K562 (cell line): ENCODE measurements around the gene MRRF. TPM values are rescaled to one million over a fixed set of nuclear protein-coding genes. Genes with fewer than 3 reads are reported as not detected.

Experiments used
- ATAC-seq: fragments of 200-7000 bp; cut with Tn5 transposase; 3 replicates; pipeline ENCODE4 v1.9.1; 2020; ENCODE audit warnings: moderate library complexity
- BruUV-seq: library from RNA; stranded (reverse); fragments of 400-500 nt; replicated peaks from 2 replicates; lab custom pipeline; 2021; lab: Mats Ljungman, UMichigan
- CTCF ChIA-PET: fragments of 300-600 bp; formaldehyde crosslinking; extraction: SDS; loops from one replicate; lab custom pipeline; 2021; ENCODE audit warnings: low intra/inter-chr PET ratio; lab: Yijun Ruan, JAX
- POLR2A ChIA-PET: fragments of 300-600, 350-650 bp; sonication (Branson Sonifier 250); formaldehyde crosslinking; extraction: SDS; loops from one replicate; lab custom pipeline; 2021; ENCODE audit warnings: antibody characterized with exemption, inconsistent platforms; lab: Yijun Ruan, JAX
- DNase-seq, 4 experiments: peaks; one replicate each; pipeline versions ENCODE4 v3.0.0 to v3.0.0-alpha.2; 2011 to 2018; ENCODE audit warnings: low spot score in 3 of 4, mixed read lengths in 3 of 4; ENCODE audit errors: extremely low read depth in 1 of 4
- FAIRE-seq: peaks from 2 replicates; lab custom pipeline; 2011; peaks lifted over from hg19 to GRCh38; lab: Jason Lieb, UNC
- H2AFZ ChIP-seq: 2 replicates; pipeline ENCODE4 v1.6.0; 2011; ENCODE audit warnings: low read depth, low read length, control low read depth, inconsistent platforms
- H3K27ac ChIP-seq: fragments of 200-600 bp; 3 replicates; pipeline ENCODE4 v1.8.0; 2011; ENCODE audit warnings: low read depth, mild to moderate bottlenecking, control low read depth, inconsistent platforms, low read length, moderate library complexity, mixed read lengths; ENCODE audit errors: extremely low read depth
- H3K27me3 ChIP-seq, 2 experiments: fragments of 300-600 bp in 1 of 2; 2 replicates in 1 of 2; 3 replicates in 1 of 2; pipeline versions ENCODE4 v1.6.0 to v1.8.0; 2011; ENCODE audit warnings: inconsistent platforms in 2 of 2, low read length in 2 of 2, mild to moderate bottlenecking in 1 of 2, mixed read lengths in 1 of 2, moderate library complexity in 1 of 2; ENCODE audit not compliant: control insufficient read depth in 2 of 2, insufficient read depth in 2 of 2
- H3K36me3 ChIP-seq: fragments of 300-600 bp; 3 replicates; pipeline ENCODE4 v1.8.0; 2011; ENCODE audit warnings: mild to moderate bottlenecking, low read length, inconsistent platforms; ENCODE audit not compliant: control insufficient read depth, insufficient read depth
- H3K4me1 ChIP-seq, 2 experiments: fragments of 200-600 bp in 1 of 2; replicated peaks in 1 of 2; 2 replicates in 1 of 2; 3 replicates in 1 of 2; pipeline versions ENCODE4 v1.5.1 to v1.8.0; 2011; ENCODE audit warnings: inconsistent platforms in 2 of 2, low read length in 2 of 2, mild to moderate bottlenecking in 1 of 2, mixed read lengths in 1 of 2, moderate library complexity in 1 of 2; ENCODE audit not compliant: control insufficient read depth in 2 of 2, insufficient read depth in 2 of 2
- H3K4me2 ChIP-seq: 2 replicates; pipeline ENCODE4 v1.6.1; 2011; ENCODE audit warnings: low read length, control low read depth, inconsistent platforms, mixed read lengths; ENCODE audit not compliant: insufficient read depth
- H3K4me3 ChIP-seq: fragments of 200-600 bp; sonication (generic), shearing (Covaris generic); 2 replicates; pipeline ENCODE4 v1.5.1; 2016; ENCODE audit warnings: control low read depth, inconsistent platforms
- H3K79me2 ChIP-seq: fragments of 200-600 bp; 3 replicates; pipeline ENCODE4 v1.8.0; 2011; ENCODE audit warnings: low read length, inconsistent platforms; ENCODE audit not compliant: control insufficient read depth, insufficient read depth
- H3K9ac ChIP-seq, 2 experiments: 2 replicates each; pipeline versions ENCODE4 v1.6.0 to v1.6.1; 2011; ENCODE audit warnings: low read depth in 2 of 2, low read length in 2 of 2, control low read depth in 1 of 2, inconsistent platforms in 1 of 2, mild to moderate bottlenecking in 1 of 2, mixed read lengths in 1 of 2; ENCODE audit not compliant: insufficient read depth in 1 of 2
- H3K9me1 ChIP-seq: one replicate; pipeline ENCODE4 v1.6.0; 2011; ENCODE audit warnings: inconsistent platforms, mild to moderate bottlenecking, low read length, moderate library complexity; ENCODE audit not compliant: control insufficient read depth, insufficient read depth
- H3K9me3 ChIP-seq: replicated peaks from 2 replicates; pipeline ENCODE4 v1.5.1; 2011; ENCODE audit warnings: low read depth, low read length, inconsistent platforms; ENCODE audit not compliant: control insufficient read depth, insufficient read depth
- H4K20me1 ChIP-seq: replicated peaks from 2 replicates; pipeline ENCODE4 v1.6.1; 2011; ENCODE audit warnings: low read length, inconsistent platforms, mixed read lengths; ENCODE audit not compliant: control insufficient read depth, insufficient read depth
- KDM1A ChIP-seq, 2 experiments: fragments of 450-650 bp; IDR thresholded peaks; 2 replicates each; pipeline ENCODE4 v1.6.1; 2016; ENCODE audit warnings: mild to moderate bottlenecking in 2 of 2
- NCOA2 ChIP-seq, 2 experiments: fragments of 450-650 bp; IDR thresholded peaks; 2 replicates each; pipeline ENCODE4 v1.6.1; 2018; ENCODE audit warnings: mild to moderate bottlenecking in 2 of 2, moderate library complexity in 1 of 2; ENCODE audit not compliant: partially characterized antibody in 2 of 2
- PHB2 ChIP-seq: fragments of 450-650 bp; IDR thresholded peaks from 2 replicates; pipeline ENCODE4 v1.6.1; 2017; ENCODE audit warnings: low read depth
- ZBED1 ChIP-seq: IDR thresholded peaks from 2 replicates; pipeline ENCODE4 v1.6.1; 2014
- ZKSCAN1 ChIP-seq: fragments of 150-350 bp; IDR thresholded peaks from 2 replicates; pipeline ENCODE4 v1.6.1; 2016; ENCODE audit warnings: low read depth, low read length
- ZNF121 ChIP-seq: sonication (generic); formaldehyde crosslinking; conservative IDR thresholded peaks from 2 replicates; pipeline ENCODE4 v1.8.0; 2022; ENCODE audit warnings: missing genetic modification reagents
- ZNF239 ChIP-seq: fragments of 250-450 bp; sonication (Bioruptor Pico); IDR thresholded peaks from 2 replicates; pipeline ENCODE4 v1.4.0; 2020; ENCODE audit warnings: mild to moderate bottlenecking
- ZNF316 ChIP-seq: fragments of 450-650 bp; IDR thresholded peaks from 2 replicates; pipeline ENCODE4 v1.6.1; 2016
- WGBS: fragments of 100-300 bp; shearing (Covaris generic); methylation state at CpG from one replicate; pipeline ENCODE4 v1.1.6; 2016; ENCODE audit warnings: low coverage, mixed read lengths; ENCODE audit not compliant: insufficient coverage; ENCODE audit errors: missing lambda C conversion rate; 5-methylcytosine and 5-hydroxymethylcytosine counted together
- in situ Hi-C: fragments of 300-500 bp; cut with MboI; formaldehyde crosslinking; loops from 4 replicates; pipeline ENCODE4 v1.15.0; 2018; ENCODE audit warnings: inconsistent platforms, mixed read lengths
- intact Hi-C: fragments of 100-400 bp; cut with micrococcal nuclease; formaldehyde crosslinking; loops from 2 replicates; pipeline ENCODE4 v1.14.2; 2022
- polyA plus RNA-seq, 8 experiments: library from polyadenylated mRNA; depleted of rRNA in 4 of 8; stranded (reverse) in 5 of 8; unstranded in 3 of 8; fragments of >200 nt; fragmentation: Nextera tagmentation in 2 of 8; fragmentation: Illumina TruSeq in 1 of 8; extraction: Ambion mirVana in 2 of 8; extraction: Trizol in 1 of 8; gene quantifications; 2 replicates each; pipeline versions ENCODE4 v1.2.1 to v1.2.3, GENCODE V29; 2011 to 2014; ENCODE audit warnings: inconsistent platforms in 1 of 8, missing spikeins in 1 of 8
- total RNA-seq, 7 experiments: library from RNA; depleted of rRNA in 6 of 7; stranded (reverse); fragments of >200 nt in 6 of 7; fragmentation: Illumina TruSeq in 2 of 7; extraction: Trizol in 2 of 7; gene quantifications; 2 replicates each; pipeline versions ENCODE4 v1.2.1 to v1.2.3, GENCODE V29; 2011 to 2021; ENCODE audit warnings: low replicate concordance in 1 of 7

The MRRF gene
- total and polyA plus RNA-seq, 9 of the 15 experiments (the other 6 are each of a cell fraction or from before 2014, with no cell fraction given): 55.0 to 105 (median 81.2) TPM

DNA sequence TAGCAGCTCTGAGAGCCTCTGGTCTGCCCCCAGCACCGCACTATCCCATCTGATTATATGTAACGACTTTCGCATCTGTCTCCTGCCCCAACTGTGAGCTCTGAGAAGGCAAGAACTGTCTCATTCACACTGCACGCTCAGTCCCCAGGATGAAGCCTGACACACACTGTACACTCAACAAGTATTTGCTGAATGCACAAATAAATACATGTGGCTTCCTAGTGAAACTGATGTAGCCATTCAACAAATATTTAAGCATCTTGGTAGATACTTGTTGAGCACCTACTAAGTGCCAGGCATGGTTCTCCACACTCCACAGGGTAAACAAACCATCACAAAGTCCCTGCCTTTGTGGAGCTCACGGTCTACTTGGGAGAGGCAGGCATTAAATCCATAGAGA lies 71.5 kb downstream of the MRRF start:
- in situ Hi-C loops: loop anchor here (25.0 kb wide), 1 partner anchor 649 kb away; no protein-coding TSS in a partner anchor
- TF ChIP-seq ZNF316 (peak; percentile 48; the same call in 1 of the 2 replicates), PHB2 (no peak)

DNA sequence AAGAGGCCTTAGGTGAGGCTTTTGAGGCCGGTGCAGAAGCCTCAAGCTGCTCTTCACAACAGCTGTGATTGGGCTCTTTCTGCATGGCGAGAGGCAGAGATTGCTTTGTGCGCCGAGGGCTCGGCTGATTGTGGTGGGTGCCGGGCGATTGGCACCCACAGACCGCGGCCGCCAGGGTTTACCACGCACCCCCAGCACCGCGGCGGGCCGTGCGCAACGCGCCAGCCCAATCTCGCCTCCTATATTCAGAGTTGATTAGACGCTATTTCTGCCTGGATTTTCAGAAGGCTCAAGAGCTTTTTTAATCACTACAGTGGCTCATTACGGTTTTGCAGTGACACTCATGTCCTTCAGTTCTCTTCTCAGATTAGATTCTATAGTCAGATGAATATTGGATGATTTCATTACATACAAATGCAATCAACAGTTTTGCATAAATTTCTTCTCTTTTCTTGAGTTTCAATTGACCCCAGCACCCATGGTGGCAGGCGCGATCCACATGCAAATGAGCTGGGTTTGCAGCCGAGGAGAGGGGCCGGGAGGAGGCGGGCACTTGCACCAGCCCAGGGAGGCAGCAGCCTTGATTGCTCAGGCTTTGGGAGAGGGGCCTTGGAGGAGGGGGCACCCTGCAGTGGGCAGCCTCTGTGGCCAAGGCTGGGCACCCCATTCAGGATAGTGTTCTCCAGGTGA lies 72.3 kb downstream of the MRRF start:
- no peak for ATAC-seq
- H3K27ac ChIP-seq: no peak overlapping the region
- no peaks in the 10 kb centered on the region for H3K9me1 ChIP-seq
- no peak overlapping the region for H2AFZ ChIP-seq
- no peak for FAIRE-seq
- H3K4me1 ChIP-seq: peaks cover 8 to 12% of the 10 kb centered on the region in 2 experiments
- H3K4me3 ChIP-seq: no peak overlapping the region
- H3K9ac ChIP-seq: no peak overlapping the region
- in situ Hi-C loops: loop anchor here (25.0 kb wide), 1 partner anchor 650 kb away; no protein-coding TSS in a partner anchor
- peaks cover 0 to 11% of the 10 kb centered on the region in 2 experiments; a peak in 4 of 5 replicates for H3K27me3 ChIP-seq
- POLR2A ChIA-PET: interaction anchor here (0.7 to 1.2 kb wide), 3 partner anchors 9 to 218 kb away, joined by 3 read pairs; no protein-coding TSS in a partner anchor
- WGBS: 52% methylated on average over 25 of the region's 26 CpGs
- DNase-seq: no peak
- intact Hi-C loops: no loop called here
- H3K36me3 ChIP-seq: no peaks in the 10 kb centered on the region
- H3K9me3 ChIP-seq: no peaks in the 10 kb centered on the region
- H3K79me2 ChIP-seq: no peaks in the 10 kb centered on the region
- BruUV-seq: no TSS peak
- H3K4me2 ChIP-seq: no peak overlapping the region
- H4K20me1 ChIP-seq: peaks cover 4% of the 10 kb centered on the region; the same call in 1 of the 2 replicates
- CTCF ChIA-PET: no interaction called here
- TF ChIP-seq NCOA2 (IDR thresholded peaks at IDR 0.05; ENCODE audit: partially characterized antibody in 2 of 2) (no peak), KDM1A (IDR thresholded peaks at IDR 0.05) (no peak), ZNF239 (CRISPR knock-in tag) (no peak), ZKSCAN1 (no peak), ZBED1 (no peak), ZNF121 (CRISPR knock-in tag) (no peak)

More for the DNA sequence above, 71.5 kb downstream of the MRRF start:
- H3K4me3 ChIP-seq: no peak overlapping the region
- ATAC-seq: no peak
- peaks cover 0 to 11% of the 10 kb centered on the region in 2 experiments; a peak in 4 of 5 replicates for H3K27me3 ChIP-seq
- no peaks in the 10 kb centered on the region for H3K36me3 ChIP-seq
- no peak for FAIRE-seq
- ChIA-PET POLR2A (interaction anchor here (1.2 kb wide), 1 partner anchor 8 kb away, joined by 3 read pairs; no protein-coding TSS in a partner anchor), CTCF (no interaction called here)
- intact Hi-C loops: no loop called here
- no peaks in the 10 kb centered on the region for H3K9me3 ChIP-seq
- 51% methylated on average over 5 of the region's 5 CpGs for WGBS
- H2AFZ ChIP-seq: no peak overlapping the region
- peaks cover 4% of the 10 kb centered on the region; the same call in 1 of the 2 replicates for H4K20me1 ChIP-seq
- H3K9ac ChIP-seq: peak overlapping the region in 1 of 2 experiments; percentile 32; a peak in 1 of 4 replicates
- H3K27ac ChIP-seq: no peak overlapping the region
- BruUV-seq: no TSS peak
- no peaks in the 10 kb centered on the region for H3K79me2 ChIP-seq
- no peaks in the 10 kb centered on the region for H3K9me1 ChIP-seq
- no peak overlapping the region for H3K4me2 ChIP-seq
- no peak for DNase-seq
- peaks cover 16 to 21% of the 10 kb centered on the region in 2 experiments for H3K4me1 ChIP-seq
